ENCODE data around the gene CHMP2B.
"Not testable (repeated sequence)": the region's sequence is repeated elsewhere in the genome, so short reads cannot be mapped to it uniquely, and the experiment has no call there.

CHMP2B gene

DNA sequence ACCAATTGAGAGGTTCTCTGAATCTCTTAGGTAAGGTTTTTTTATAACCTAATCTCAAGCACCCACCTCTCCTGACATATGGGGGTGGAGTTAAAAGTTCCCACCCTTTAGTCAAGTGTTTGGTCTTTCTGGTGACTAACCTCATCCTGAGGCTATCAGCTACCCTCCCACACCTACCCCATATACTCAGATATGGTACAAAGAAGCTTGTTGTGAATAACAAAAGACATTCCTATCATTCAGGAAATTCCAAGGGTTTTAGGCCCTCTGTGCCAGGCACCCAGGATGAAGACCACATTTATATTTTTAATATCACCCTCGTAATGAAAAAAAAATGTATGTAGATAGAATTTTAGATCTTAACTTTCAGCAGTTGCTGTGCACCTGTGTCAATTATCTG lies 9.0 kb downstream of the CHMP2B start:
- DNase-seq, result no peak

DNA sequence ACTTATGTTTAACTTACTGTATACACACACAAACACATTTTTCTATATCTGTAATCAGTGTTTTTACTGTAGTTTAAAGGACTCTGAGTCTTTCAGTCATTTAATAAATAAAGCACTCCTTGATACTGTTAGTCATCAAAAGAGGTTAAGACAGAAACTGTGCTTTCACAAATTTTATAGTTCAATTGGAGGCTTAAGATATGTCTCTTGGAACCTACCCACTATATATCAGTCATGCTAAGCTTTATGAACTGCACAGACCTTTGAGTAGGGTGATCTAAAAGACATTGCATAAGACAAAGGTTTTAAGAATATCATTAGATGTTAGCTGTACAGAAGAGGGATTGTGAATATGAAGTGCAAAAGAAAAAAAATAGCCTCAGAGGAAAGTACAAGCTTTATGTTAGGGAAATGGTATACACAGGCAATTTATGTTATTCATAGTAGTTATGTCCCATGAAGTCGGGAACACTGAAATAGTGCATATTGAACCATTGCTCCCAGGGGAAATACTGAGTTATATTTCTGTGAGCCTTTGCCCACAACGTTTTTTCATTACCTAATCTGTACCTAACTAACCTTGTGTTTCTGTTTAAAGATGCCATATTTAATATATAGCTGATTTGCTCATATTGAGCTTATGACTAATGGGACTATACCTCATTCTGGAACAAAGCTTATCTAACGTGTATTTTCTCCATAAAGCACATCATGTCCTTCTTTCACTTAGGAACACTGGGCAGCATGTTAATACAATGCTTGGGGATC lies 19.7 kb downstream of the CHMP2B start:
- DNase-seq, result no peak

DNA sequence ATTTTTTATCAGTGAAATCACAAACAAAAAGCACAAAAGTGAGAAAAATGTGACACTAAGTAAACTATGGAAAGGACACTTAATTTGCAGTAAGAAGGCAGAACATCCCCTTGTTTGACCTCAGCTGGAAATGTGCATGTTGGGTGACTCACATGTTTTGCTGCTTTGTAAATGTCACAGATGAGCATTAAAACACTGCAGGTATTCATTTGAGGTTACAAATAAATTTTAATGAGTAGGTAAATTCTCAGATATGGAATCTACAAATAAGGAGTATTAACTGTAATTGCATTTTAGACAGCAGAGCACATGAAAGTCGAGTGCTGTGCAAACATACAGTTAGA lies 20.3 kb downstream of the CHMP2B start:
- peak; percentile 49 for DNase-seq

DNA sequence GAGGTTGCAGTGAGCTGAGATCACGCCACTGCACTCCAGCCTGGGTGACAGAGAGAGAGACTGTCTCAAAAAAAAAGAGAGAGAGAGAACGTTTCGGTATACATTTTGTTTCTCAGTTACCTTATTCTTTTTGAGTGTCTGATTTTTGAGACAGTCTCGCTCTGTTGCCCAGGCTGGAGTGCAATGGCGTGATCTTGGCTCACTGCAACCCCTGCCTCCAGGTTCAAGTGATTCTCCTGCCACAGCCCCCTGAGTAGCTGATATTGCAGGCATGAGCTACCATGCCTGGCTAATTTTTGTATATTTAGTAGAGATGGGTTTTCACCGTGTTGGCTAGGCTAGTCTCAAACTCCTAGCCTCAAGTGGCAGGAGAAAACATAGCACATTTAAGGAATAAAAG lies 21.1 kb downstream of the CHMP2B start:
- not testable (repeated sequence) for DNase-seq

DNA sequence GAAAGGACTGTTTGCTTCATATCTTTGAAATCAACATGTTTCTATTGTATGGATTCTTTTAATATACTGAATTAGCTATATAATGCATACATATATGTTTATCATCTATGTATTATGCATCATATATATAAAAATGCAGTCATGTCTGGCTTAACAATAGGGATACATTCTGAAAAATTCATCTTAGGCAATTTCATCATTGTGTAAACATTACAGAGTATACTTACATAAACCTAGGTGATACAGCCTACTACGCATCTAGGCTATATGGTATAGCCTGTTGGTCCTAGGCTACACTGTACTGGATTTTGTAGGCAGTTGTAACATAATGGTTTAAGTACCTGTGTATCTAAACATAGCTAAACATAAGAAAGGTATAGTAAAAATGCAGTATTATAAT lies 21.7 kb downstream of the CHMP2B start:
- no peak for DNase-seq

DNA sequence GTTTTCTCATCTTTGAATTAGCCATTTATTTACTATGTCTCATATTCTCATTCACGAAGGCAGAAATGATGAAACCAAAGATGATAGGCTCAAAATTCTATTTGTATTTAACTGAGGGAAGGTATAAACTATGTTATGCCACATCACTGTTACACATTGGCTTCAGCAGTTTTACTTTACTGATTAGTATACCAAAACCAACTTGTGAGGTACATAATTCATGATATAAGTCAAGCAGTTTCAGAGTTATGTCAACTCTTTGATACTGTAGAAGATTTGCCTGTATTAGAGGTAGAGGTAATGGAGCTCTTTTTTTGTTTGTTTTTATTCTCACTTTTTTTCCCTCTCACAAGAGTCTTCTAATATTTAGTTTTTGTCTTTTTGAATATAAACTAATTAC lies 22.9 kb downstream of the CHMP2B start:
- no peak for DNase-seq

DNA sequence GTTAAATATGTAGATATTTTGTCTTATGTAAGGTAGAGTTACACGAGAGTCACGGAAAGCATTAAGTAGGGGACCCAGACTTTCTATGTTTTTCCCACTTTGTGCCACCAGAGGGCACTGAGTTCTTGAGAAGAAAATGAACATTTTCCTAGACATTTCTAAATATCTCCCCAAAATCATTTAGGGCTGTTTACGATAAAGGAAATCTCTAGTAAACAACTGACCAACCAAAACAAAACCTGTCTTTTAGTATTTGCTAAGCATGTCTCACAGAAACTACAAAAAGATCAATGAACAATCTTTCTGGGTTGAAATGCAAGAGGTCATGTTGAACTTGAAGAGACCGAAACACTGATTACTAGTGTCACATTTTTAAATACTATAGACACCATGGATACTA lies 33.2 kb downstream of the CHMP2B start:
- peak; percentile 32 for DNase-seq

DNA sequence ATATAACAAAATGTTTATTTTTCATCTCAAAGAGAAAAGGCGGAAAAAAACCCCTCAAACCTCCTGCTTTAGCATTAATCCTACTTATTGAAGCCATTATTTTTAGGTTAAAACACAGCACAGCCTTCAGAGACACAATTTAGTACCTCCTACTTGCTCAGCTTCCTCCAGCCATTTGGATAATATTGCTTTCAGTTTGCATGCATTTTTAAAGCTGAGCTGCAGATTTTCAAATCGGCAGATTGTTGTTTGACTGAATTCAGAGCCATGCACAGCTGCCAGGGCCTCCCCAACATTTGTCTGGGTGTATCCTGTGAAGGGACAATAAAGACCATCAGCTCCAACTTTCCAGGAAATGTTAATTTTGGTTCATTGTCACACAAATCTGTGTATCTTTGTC lies 34.8 kb downstream of the CHMP2B start:
- no peak for DNase-seq

DNA sequence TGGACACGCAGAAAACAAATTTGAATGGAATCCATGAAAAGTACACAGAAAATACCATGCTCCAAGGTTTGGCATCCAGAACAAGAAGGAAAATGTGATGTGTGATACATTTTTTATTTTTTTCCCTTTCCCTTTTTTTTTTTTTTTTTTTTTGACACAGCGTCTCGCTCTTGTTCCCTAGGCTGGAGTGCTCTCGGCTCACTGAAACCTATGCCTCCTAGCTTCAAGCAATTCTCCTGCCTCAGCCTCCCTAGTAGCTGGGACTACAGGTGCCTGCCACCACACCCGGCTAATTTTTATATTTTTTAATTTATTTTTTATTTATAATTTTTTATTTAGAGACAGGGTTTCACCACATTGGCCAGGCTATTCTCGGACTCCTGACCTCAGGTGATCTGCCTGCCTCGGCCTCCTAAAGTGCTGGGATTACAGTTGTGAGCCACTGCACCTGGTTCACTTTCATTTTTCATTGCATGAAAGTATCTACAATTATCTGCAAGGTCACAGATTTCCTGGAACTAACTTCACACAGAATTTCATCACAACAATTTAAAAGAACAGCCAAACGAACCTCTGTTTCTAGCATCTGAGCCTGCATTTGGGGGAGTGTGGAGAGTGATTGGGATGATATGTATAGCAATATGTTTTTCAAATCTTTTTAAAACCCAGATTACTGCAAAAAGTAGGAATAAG lies 41.0 kb downstream of the CHMP2B start:
- no peak for DNase-seq

DNA sequence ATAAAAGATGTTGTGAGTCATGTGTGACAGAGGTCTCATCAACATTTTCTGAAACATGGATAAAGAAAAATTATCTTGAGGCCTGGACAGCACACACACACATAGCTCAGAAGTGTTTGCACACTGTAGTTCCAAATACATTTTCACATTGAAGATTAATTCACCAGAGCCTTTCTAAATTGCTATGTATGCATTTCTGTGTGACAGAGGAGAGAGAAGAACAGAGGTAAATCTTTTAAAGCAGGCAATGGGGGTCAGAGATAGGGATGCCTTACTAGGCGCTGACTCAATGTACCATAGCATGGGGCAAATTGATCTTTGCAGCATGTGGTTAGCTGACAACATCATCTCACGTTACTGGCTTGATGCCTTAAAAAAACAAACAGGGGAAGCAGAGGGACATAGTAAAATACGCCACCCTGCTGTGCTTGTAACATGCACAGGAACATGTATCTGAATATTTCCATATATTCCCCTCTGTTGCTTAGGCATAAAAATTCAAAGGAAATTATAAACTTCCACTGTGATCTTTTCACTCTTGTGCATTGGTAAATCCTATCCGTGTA lies 41.6 kb downstream of the CHMP2B start:
- DNase-seq, result peak; percentile 13

DNA sequence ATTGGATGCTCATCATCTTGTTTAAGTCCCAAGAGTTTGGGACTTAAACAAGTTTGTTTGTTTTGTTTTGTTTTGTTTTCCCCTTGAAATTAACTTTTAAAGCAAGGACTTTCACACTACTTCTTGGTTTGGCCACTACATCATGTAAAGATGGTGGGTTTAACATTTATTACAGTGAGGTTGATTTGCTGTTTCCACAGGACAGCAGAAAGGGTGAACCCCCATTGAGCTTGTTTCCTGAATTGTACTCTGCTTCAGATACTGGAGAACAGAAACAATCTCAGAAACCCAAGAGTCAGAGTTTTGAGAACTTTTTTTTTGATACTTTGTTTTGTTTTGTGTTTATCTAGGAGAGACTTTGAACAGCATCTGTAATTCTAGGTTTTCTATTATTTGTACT lies 42.6 kb downstream of the CHMP2B start:
- DNase-seq, result no peak

DNA sequence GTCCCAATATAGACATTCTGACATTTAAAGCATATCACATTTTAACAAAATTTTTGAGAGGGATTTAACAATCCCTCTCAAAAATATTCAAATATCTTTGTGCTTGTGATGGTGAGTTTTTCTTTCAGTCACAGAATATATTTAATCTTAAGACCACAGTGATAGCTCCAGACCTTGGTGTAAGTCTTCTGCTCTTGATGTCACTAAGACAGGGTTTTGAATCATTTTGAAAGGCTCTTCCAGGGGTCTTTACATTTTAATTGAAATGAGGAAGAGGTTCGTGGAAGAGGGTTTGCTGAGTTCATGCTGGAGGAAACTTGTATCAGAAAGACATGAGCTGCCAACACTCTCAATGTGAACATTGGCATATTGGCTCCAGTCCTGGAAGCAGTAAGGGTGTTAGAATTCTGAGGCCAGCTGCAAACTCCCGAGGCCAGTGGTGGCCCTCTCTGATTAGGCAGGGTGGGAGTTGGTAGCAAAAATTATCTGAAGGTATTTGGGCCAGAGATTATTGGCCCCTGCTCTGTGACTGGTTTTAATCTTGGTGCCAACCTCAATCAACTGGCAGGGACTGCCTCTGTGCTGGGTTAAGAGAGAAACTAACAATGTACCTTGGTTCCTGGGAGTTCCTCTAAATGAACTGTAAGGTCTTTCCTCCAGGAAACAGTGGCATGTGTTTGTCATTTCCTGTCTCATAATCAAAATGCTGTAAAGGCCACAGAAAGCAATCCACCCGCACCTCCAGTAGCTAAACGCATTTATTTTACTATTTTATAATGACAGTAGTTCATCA lies 44.0 kb downstream of the CHMP2B start:
- no peak for DNase-seq

DNA sequence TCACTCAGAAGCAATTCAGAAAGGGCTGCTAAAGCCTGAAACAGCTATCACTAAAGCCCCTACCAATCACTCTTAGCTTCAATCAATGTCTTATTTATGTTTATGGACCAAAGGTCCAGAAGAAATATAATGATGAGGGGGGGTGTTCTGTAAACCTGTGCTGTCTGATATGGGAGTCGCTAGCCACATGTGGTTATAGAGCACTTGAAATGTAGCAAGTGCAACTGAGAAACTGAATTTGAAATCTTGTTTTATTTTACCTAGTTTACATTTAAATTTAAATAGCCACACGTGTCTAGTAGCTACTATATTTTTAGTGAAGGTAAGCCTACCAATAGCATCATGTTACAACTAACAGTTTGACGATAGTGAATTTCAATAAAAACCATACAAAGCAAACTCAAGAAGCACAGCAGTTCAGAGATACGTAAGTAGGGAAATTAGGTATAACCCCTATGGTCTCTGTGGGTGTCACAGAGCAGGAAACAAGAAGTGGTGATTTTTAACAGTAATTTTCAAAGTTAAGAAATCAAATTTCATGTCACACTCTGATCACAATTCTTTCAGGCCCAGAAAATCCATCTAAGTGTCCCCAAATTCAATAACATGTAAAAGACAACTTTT lies 45.7 kb downstream of the CHMP2B start:
- DNase-seq, result no peak

DNA sequence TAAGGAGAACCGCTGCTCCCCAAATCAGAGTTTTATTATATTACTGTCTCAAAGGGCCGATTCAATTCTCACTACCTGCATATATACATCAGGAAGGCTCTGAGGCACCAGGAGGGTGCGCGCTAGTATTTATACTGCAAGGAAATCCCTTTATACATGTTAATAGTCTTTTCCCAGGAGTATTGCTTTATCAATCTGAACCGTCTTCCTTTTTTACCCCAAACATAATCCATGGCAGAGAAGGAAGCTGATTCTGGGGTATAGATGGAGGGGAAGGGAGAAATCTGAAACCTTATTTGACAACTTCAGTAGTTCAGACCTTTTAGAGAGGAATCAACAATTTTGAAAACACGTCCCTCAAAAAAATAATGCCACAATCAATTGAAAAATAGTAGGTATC lies 49.4 kb downstream of the CHMP2B start, which contains the start of gene POU1F1:
POU1F1 (minus strand) TSS at position 101 of the 400 bp plus-strand sequence. CDS start 122 bp downstream, outside the sequence.
- no peak for DNase-seq

DNA sequence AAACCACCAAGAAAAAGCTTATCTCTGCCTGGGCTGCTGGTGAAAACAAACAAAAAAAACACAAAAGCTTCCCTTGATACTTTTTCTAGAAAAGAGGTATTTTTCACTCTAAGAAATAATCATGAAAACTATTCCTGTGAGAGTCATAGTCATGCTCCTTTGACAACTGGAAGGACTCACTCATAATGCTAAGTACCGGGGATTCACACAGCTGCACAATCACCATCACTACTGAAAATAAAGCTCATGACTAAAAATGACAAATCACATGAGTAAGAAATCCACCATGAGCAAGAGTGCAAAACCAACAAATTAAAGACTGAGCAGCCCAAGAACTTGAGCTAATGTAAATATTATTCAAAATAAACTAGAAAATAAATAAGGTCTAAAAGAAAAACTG lies 59.9 kb downstream of the CHMP2B start:
- no peak for DNase-seq

DNA sequence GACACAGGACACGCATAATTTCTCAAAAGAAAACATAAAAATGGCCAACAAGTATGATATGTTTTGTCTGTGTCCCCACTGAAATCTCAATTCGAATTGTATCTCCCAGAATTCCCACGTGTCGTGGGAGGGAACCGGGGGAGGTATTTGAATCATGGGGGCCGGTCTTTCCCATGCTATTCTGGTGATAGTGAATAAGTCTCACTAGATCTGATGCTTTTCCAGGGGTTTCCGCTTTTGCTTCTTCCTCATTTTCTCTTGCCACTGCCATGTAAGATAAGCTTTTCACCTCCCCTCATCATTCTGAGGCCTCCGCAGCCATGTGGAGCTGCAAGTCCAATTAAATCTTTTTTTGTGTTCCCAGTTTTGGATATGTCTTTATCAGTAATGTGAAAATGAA lies 61.3 kb downstream of the CHMP2B start:
- DNase-seq, result no peak

DNA sequence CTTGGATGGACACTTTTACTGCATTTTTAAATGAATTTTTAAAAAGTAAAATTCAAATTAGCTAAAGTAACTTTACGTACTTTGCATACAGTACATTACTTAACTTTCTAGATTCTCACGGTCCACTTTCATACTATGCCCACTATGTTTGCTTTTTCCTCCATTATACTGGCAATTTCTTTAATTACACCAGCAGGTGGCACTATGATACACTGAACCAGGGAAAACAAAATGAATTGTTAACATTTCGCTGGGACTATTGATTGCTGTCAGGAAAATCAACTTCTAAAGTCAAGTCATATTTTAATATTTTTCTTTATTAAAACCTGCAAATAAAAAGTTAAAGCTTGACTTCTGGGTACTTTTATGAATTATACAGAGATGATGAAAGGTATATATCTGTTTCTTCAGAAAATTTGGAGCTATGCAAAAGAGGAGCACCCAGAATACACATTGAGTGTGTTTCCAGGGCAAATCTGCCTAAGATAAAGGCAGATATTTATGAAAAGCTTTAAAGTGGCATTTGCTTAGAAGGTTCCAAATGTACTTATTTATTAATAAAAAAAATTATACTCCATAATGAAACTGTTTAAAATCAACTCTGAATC lies 71.1 kb downstream of the CHMP2B start:
- peak; percentile 48 for DNase-seq

DNA sequence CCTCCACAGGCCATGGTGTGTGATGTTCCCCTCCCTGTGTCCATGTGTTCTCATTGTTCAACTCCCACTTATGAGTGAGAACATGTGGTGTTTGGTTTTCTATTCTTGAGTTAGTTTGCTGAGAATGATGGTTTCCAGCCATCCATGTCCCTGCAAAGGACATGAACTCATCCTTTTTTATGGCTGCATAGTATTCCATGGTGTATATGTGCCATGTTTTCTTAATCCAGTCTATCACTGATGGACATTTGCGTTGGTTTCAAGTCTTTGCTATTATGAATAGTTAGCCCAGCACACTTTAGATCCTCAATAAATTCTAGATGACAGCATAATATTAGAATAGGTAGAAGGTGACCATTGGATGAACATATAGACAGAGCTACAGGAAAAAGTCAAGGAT lies 77.9 kb downstream of the CHMP2B start:
- not testable (repeated sequence) for DNase-seq

Data from NCI-H146 (cell line).